ENCODE measurements around the gene ENOSF1.
"Not testable (repeated sequence)": the region's sequence is repeated elsewhere in the genome, so short reads cannot be mapped to it uniquely, and the experiment has no call there.

The ENOSF1 gene, protein sequence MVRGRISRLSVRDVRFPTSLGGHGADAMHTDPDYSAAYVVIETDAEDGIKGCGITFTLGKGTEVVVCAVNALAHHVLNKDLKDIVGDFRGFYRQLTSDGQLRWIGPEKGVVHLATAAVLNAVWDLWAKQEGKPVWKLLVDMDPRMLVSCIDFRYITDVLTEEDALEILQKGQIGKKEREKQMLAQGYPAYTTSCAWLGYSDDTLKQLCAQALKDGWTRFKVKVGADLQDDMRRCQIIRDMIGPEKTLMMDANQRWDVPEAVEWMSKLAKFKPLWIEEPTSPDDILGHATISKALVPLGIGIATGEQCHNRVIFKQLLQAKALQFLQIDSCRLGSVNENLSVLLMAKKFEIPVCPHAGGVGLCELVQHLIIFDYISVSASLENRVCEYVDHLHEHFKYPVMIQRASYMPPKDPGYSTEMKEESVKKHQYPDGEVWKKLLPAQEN
- 56.5 to 99.8 (median 65.4) reads per million in 9 experiments for total RNA-seq

DNA sequence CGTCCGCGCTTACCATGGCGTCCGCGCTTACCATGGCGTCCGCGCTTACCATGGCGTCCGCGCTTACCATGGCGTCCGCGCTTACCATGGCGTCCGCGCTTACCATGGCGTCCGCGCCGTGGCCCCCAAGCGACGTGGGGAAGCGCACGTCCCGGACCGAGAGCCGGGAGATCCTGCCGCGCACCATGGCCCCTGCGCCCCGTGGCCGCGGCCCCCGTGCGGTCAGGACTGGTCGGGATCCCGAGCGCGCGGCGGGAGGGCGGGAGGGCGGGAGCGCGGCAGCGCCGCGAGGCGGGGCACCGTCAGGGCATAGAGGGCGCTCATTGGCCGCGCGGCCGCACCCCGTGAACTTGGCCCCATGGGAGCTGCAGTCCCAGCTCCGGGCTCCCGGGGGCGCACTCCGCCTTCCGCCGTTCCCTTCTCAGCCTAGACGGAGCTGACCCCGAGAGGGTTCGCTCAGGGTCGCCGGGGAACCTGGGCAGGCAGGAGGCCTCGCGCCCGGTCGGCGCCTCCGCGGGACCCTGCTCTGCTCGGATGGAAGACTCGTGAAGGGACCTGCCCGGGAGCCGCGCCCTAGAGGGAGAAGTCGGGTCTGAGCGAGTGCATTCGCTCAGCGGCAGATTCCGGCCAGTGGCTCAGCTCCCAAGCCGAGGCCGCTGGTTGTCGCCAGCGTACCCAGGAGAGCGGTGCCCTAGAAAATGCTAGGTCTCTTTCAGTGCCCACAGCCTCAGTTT, at the start of gene ENOSF1:
ENOSF1 (minus strand) TSS at position 230 of the 734 bp plus-strand sequence; CDS start at position 187, 43 bp downstream.
- peaks cover 20% of the 10 kb centered on the region for H3K36me3 Mint-ChIP-seq (ENCODE audit: insufficient read depth)
- H3K4me1 Mint-ChIP-seq (ENCODE audit: low read depth in 2 of 2): peaks cover 22 to 25% of the 10 kb centered on the region in 2 donors
- H3K27ac Mint-ChIP-seq: peak within 1 kb of the TSS; percentile 96 to 97
- no peaks in the 10 kb centered on the region for H3K9me3 Mint-ChIP-seq
- peak; percentile 72 for ATAC-seq (replicated peaks)
- no peaks in the 10 kb centered on the region for H3K27me3 Mint-ChIP-seq
- H3K4me3 Mint-ChIP-seq: peak within 1 kb of the TSS; percentile 90 to 94
- DNase-seq: peak; percentile 65 to 74 (median 69)

GRCh38 chr18:759864-760263, 47.4 kb upstream of the ENOSF1 start:
- Mint-ChIP-seq H3K36me3 (ENCODE audit: insufficient read depth) (peaks cover 15% of the 10 kb centered on the region), H3K4me1 (ENCODE audit: low read depth in 2 of 2) (peaks cover 6 to 23% of the 10 kb centered on the region in 2 donors)
- not testable (repeated sequence) for H3K27me3 Mint-ChIP-seq; DNase-seq; H3K9me3 Mint-ChIP-seq; H3K4me3 Mint-ChIP-seq; ATAC-seq (replicated peaks); H3K27ac Mint-ChIP-seq

DNA sequence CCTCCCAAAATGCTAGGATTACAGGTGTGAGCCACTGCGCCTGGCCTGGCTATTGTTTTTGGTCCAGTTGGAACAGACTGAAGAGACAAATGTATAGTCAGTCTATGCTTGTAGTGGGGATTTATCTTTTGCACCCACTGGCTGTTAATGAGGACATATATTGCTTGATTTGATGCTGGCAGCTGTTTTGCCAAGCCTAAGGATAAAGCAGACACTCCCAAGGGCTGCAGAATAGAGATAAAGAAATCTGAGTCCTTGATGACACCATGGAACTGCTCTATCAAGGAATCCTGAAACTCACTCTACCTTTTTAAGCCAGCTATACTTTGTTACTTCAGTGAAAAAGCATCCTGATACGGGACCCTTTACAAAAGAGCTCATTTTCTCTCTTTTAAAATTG, 43.1 kb upstream of the ENOSF1 start:
- Mint-ChIP-seq H3K9me3 (no peaks in the 10 kb centered on the region), H3K27me3 (no peaks in the 10 kb centered on the region), H3K27ac (no peak overlapping the region), H3K36me3 (ENCODE audit: insufficient read depth) (peaks cover 30% of the 10 kb centered on the region), H3K4me1 (ENCODE audit: low read depth in 2 of 2) (peaks cover 0 to 5% of the 10 kb centered on the region in 2 donors), H3K4me3 (no peak overlapping the region)
- ATAC-seq (replicated peaks) (no peak), DNase-seq (no peak)

- H3K27me3 Mint-ChIP-seq: no peaks in the 10 kb centered on the region
- no peaks in the 10 kb centered on the region for H3K9me3 Mint-ChIP-seq
- ATAC-seq (replicated peaks): no peak
- H3K27ac Mint-ChIP-seq: no peak overlapping the region
- H3K4me3 Mint-ChIP-seq: no peak overlapping the region
- H3K36me3 Mint-ChIP-seq (ENCODE audit: insufficient read depth): peaks cover 30% of the 10 kb centered on the region
- DNase-seq: no peak
- H3K4me1 Mint-ChIP-seq (ENCODE audit: low read depth in 2 of 2): peaks cover 0 to 5% of the 10 kb centered on the region in 2 donors
Observed at GRCh38 chr18:754656-755055, 42.2 kb upstream of the ENOSF1 start.

DNA sequence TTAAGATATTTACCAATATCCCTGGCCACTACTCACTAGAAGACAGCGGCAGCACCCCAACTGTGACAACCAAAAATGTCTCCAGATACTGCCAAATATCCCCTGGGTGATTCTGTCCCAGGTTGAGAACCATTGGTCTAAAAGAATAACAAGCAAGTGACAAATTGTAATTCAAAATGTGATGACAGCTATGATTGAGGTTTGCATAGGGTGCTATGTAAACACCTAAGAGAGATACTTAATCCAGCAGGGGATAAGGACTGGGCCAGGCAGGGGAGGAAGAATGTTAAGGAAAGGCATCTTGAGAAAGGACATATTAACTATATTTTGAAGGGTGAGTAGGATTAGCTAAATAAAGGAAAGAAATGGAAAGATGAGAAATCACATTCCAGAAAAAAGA, 38.0 kb upstream of the ENOSF1 start:
- H3K27me3 Mint-ChIP-seq: no peaks in the 10 kb centered on the region
- H3K36me3 Mint-ChIP-seq (ENCODE audit: insufficient read depth): peaks cover 42% of the 10 kb centered on the region
- H3K27ac Mint-ChIP-seq: peak overlapping the region in 1 of 2 donors; percentile 7
- ATAC-seq (replicated peaks): no peak
- H3K4me1 Mint-ChIP-seq (ENCODE audit: low read depth in 2 of 2): no peaks in the 10 kb centered on the region
- no peaks in the 10 kb centered on the region for H3K9me3 Mint-ChIP-seq
- no peak overlapping the region for H3K4me3 Mint-ChIP-seq
- DNase-seq: no peak

GRCh38 chr18:744832-745597, 32.6 kb upstream of the ENOSF1 start:
- Mint-ChIP-seq H3K27me3 (no peaks in the 10 kb centered on the region), H3K36me3 (ENCODE audit: insufficient read depth) (peaks cover 42% of the 10 kb centered on the region), H3K27ac (no peak overlapping the region), H3K4me1 (ENCODE audit: low read depth in 2 of 2) (no peaks in the 10 kb centered on the region), H3K4me3 (no peak overlapping the region), H3K9me3 (no peaks in the 10 kb centered on the region)
- ATAC-seq (replicated peaks) (no peak), DNase-seq (no peak)

GRCh38 chr18:741931-742512, 29.6 kb upstream of the ENOSF1 start:
- Mint-ChIP-seq H3K9me3 (no peaks in the 10 kb centered on the region), H3K27ac (peak overlapping the region in 1 of 2 donors; percentile 16)
- peak; percentile 86 for ATAC-seq (replicated peaks)

GRCh38 chr18:732371-732770, 19.9 kb upstream of the ENOSF1 start:
- Mint-ChIP-seq H3K27ac (no peak overlapping the region), H3K4me1 (ENCODE audit: low read depth in 2 of 2) (no peaks in the 10 kb centered on the region), H3K9me3 (no peaks in the 10 kb centered on the region), H3K27me3 (no peaks in the 10 kb centered on the region), H3K4me3 (no peak overlapping the region), H3K36me3 (ENCODE audit: insufficient read depth) (peaks cover 64% of the 10 kb centered on the region)
- DNase-seq (no peak), ATAC-seq (replicated peaks) (no peak)

More at GRCh38 chr18:741931-742512, 29.6 kb upstream of the ENOSF1 start:
- Mint-ChIP-seq H3K36me3 (ENCODE audit: insufficient read depth) (peaks cover 52% of the 10 kb centered on the region), H3K4me1 (ENCODE audit: low read depth in 2 of 2) (no peaks in the 10 kb centered on the region), H3K27me3 (no peaks in the 10 kb centered on the region), H3K4me3 (no peak overlapping the region)
- peak in 2 of 3 experiments; percentile 3 to 10 for DNase-seq

DNA sequence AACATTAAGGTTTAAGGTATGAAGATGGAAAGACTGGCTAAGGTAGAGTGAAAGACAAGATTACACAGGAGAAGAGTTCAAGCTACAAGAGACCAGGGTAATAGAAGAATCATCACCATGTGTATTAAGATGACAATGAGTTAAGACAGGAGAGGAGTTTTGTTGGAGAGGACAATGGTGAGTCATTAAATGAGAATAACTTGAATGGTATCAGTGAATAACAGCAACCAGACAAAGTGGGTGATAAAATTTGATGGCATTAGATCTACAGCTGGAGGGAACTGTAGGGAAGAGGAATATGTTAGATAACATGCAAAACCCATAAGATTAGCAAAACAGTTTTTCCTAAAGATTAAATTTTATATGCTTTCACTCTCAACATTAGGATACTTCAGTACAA, 18.8 kb upstream of the ENOSF1 start:
- no peak overlapping the region for H3K27ac Mint-ChIP-seq
- ATAC-seq (replicated peaks) (no peak), DNase-seq (no peak)
- no peak overlapping the region for H3K4me3 Mint-ChIP-seq
- H3K9me3 Mint-ChIP-seq: no peaks in the 10 kb centered on the region
- H3K36me3 Mint-ChIP-seq (ENCODE audit: insufficient read depth): peaks cover 56% of the 10 kb centered on the region
- H3K27me3 Mint-ChIP-seq: no peaks in the 10 kb centered on the region
- H3K4me1 Mint-ChIP-seq (ENCODE audit: low read depth in 2 of 2): no peaks in the 10 kb centered on the region

DNA sequence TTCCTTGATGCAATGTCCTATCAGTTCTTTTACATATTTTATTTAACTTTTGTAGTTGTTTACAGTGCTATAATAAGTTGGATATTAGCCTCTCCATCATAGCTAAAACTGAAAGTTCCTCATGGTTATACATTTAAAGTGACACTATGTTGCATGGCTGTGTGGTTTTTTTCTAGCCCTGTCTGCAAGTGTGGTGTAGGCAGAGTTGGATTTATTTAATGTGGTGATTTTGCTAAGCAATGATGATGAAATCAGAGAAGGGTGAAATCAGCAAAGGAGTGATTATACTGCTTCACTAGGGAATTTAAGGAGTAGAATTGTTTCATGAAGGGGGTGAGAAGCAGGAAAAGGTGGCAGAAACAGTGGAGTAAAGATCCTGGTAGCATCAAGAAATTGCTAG, 18.3 kb upstream of the ENOSF1 start:
- ATAC-seq (replicated peaks) (no peak), DNase-seq (no peak)
- Mint-ChIP-seq H3K27me3 (no peaks in the 10 kb centered on the region), H3K27ac (no peak overlapping the region), H3K4me3 (no peak overlapping the region), H3K4me1 (ENCODE audit: low read depth in 2 of 2) (no peaks in the 10 kb centered on the region), H3K36me3 (ENCODE audit: insufficient read depth) (peaks cover 54% of the 10 kb centered on the region), H3K9me3 (no peaks in the 10 kb centered on the region)

GRCh38 chr18:730120-730519, 17.7 kb upstream of the ENOSF1 start:
- H3K27ac Mint-ChIP-seq; ATAC-seq (replicated peaks); H3K4me1 Mint-ChIP-seq (ENCODE audit: low read depth in 2 of 2); DNase-seq; H3K9me3 Mint-ChIP-seq; H3K27me3 Mint-ChIP-seq; H3K4me3 Mint-ChIP-seq: not testable (repeated sequence)
- peaks cover 48% of the 10 kb centered on the region for H3K36me3 Mint-ChIP-seq (ENCODE audit: insufficient read depth)

GRCh38 chr18:725646-726045, 13.2 kb upstream of the ENOSF1 start:
- ATAC-seq (replicated peaks) (no peak), DNase-seq (no peak)
- Mint-ChIP-seq H3K36me3 (ENCODE audit: insufficient read depth) (peaks cover 22% of the 10 kb centered on the region), H3K9me3 (no peaks in the 10 kb centered on the region), H3K27me3 (no peaks in the 10 kb centered on the region), H3K4me1 (ENCODE audit: low read depth in 2 of 2) (no peaks in the 10 kb centered on the region), H3K4me3 (no peak overlapping the region), H3K27ac (peak overlapping the region in 1 of 2 donors; percentile 60)

DNA sequence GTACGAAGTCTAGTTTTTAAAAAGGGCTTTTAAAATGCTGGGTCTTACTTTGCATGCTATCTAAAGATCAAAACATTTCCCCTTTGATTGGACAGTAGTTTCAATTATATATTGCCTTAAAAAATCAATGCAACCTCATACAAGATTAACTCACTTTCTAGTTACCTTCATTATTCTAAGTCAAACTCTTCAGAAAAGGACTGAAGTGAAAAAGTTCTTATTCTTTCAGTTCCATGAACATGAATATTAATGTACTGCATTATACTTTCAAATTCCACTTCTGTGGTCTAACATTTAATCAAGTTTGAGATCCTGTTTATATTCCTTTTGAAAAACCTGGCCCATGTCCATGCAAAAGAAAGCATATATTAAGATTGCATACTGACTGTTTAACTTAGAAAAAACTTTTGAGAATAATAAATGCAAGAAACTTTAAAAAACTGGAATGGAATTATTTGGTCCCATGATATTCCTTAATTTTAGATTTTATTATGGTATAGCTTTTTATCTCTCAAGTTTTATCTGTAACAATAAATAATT, 11.2 kb upstream of the ENOSF1 start:
- no peak for ATAC-seq (replicated peaks)
- H3K4me3 Mint-ChIP-seq: no peak overlapping the region
- H3K4me1 Mint-ChIP-seq (ENCODE audit: low read depth in 2 of 2): no peaks in the 10 kb centered on the region
- no peaks in the 10 kb centered on the region for H3K27me3 Mint-ChIP-seq
- H3K36me3 Mint-ChIP-seq (ENCODE audit: insufficient read depth): peaks cover 19% of the 10 kb centered on the region
- H3K27ac Mint-ChIP-seq: no peak overlapping the region
- no peak for DNase-seq
- no peaks in the 10 kb centered on the region for H3K9me3 Mint-ChIP-seq
